GM18511 (cell line): ENCODE data around the gene ADD1.

ENCODE experiments used
- ATAC-seq: cut with Tn5 transposase; IDR thresholded peaks from one replicate; pipeline ENCODE4 v1.9.1; 2021; ENCODE audit warnings: mild to moderate bottlenecking, moderate library complexity; ENCODE audit not compliant: unreplicated experiment

Gene ADD1

DNA sequence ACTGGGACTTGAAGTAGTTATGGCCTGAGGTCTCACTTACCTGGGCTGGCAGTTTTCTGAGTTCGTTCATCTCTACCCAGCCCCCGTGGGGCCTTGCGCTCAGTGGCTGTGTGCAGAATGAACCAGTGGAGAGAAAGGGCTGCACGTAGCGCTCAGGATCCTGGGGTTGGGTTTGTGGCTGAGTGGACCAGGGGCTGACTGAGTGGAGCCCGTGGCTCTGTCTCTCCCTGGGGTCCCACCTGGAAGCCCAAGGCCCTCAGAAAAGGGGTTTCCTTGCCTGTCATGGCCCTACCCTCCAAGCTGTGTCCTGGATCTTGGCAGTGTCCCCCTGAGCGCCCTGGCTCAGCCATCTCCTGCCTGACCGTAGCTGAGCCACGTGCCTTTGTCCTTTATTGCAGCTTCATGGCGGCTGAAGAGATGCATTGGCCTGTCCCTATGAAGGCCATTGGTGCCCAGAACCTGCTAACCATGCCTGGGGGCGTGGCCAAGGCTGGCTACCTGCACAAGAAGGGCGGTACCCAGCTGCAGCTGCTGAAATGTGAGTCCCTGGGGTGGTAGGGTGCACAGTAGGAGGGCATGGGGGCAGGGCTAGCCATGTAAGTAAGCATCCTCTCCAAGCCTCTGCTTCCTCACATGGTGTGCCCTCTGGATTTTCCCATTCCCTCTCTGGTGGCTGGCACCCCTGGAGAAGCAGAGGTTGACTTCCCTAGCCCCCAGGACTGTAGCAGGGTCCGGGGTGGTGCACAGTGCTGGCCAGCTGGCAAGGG, 23.2 kb upstream of the ADD1 start:
- no peak for ATAC-seq

DNA sequence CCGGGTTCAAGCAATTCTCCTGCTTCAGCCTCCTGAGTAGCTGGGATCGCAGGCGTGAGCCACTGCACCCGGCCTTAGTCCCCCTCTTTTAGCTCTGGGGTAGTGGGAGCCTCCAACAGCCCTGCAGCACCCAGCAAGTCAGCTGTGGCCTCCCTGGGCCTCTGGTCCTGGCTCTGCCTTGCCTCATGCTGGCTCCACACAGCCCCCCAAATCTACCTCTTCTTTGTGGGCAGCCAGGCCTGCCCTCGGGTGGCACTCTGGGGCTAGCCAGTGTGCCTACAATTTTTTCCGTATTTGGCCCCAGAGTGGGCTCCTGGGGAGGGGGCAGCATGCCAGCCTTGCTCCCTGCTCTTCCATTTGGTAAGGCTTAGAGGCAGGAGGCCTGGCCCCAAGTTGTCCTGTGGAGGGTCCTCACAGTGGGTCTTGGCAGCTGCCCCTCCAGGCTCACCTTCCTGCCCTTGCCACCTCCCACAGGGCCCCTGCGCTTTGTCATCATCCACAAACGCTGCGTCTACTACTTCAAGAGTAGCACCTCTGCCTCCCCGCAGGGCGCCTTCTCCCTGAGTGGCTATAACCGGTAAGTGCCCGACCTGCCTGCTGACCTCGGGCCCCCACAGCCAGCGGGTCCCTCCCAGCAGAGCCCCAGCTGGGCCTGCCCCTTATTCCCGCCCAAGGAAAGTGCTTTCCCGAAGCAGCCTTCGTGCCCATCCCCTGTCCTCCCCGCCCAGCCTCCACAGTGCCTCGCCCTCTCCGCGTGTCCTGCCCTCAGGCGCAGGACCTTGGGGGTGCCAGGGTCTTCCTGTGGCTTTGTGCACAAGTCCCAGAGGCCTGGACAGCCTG, 21.0 kb upstream of the ADD1 start:
- no peak for ATAC-seq

DNA sequence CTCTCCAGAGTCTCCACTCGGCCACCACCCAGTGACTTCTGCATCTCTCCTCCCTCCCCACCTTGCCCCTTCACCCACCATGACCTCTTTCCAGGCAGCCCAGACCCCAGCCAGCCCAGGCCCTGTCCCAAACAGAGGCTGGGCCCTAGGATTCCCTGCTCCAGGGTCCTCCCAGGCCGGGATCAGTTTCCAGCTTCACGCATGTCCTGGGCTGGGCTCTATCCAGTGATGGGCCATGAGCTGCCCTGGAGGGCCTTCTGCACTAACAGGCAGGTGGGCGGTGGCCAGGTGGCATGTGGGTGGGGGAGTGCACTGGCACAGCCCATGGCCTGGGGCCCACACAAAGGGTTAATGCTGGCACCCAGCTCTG, 20.4 kb upstream of the ADD1 start:
- ATAC-seq = no peak

DNA sequence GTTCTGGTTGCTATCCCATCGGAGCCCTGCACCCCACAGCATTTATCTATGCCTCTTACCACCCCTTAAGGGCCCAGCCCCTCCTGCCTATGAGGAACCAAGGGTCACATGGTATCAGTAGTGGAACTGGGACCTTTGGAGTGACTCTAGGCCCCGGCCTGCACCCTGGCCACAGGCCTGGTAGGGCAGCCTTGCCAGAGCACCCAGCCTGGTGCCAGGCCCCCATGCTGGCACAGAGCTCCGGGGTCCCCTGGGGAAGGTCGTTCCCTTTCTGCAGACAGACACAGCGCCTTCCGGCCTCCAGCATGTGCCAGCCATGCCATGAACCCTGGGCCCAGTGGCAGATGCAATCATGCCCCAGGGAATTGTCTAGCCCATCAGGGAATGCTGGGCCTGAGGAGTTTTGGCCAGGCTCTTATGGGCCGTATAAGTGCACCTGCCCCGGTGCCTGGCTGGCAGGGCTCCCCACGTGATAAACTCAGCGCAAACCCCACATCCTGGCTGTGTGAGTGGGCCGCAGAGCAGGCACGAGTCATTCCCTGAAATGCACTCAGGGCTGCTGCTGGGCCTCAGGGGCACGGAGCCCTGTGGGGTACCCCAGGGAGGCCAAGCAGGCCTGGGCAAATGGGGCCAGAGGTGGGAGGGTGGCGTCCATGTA, 19.8 kb upstream of the ADD1 start:
- ATAC-seq = no peak

DNA sequence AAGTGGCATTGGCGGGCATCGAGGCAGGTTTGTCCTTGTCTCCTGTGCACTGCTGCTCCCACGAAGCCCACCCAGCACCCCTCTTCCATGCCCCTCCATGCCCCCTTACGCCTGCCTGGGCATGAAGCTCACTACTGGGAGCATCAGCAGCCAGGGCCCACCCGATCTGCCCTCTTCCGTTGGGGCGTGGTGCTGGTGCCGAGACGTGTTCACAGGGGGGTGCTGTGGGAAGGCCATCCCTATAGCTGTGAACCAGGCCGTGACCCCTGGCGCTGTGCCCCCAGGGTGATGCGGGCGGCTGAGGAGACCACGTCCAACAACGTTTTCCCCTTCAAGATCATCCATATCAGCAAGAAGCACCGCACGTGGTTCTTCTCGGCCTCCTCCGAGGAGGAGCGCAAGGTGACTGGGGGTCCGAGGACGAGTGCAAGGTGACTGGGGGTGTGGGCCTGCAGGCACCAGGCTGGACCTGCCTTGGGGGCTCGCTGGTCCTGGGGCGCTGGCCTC, 19.3 kb upstream of the ADD1 start:
- no peak for ATAC-seq

DNA sequence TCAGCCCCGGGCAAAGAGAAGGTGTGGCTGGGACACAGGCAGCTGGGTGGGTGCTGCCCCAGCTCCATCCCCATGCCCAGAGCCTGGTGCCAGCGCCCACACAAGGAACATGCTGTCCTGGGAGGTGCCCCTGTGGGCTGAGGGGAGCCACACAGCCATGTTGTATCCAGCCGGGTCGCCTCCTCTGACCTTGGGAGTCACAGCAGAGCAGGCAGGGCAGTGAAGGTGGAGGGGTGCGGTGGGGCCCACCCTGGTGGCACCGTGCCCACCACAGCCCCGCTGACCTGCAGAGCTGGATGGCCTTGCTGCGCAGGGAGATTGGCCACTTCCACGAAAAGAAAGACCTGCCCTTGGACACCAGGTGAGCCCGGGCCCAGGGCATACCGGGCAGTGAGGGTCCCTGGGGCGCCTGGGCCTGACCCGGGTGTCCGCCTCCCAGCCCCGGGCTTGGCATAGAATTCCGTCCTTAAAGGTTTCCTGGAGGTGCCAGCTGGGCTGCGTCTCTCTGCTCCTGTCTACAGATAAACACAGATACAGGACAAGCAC, 18.7 kb upstream of the ADD1 start:
- ATAC-seq = no peak

DNA sequence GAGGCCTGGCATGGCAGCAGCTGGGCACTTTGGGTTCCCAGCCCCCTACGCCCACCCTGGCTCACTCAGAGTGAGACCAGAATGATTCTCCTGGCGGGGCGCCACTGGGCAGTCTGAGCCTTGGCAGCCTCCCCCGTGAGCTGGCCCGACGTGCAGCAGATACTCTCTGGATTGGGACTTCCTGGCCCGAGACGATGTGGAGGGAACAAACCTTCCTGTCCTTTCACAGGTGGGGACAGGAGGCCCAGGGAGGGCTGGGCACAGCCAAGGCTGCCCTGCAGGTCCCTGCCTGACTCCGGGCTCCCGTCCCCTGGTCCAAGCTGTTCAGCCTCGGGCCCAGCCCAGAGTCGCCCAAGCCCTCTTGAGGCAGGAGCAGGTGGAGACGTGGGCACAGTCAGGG, 17.9 kb upstream of the ADD1 start:
- ATAC-seq = no peak

DNA sequence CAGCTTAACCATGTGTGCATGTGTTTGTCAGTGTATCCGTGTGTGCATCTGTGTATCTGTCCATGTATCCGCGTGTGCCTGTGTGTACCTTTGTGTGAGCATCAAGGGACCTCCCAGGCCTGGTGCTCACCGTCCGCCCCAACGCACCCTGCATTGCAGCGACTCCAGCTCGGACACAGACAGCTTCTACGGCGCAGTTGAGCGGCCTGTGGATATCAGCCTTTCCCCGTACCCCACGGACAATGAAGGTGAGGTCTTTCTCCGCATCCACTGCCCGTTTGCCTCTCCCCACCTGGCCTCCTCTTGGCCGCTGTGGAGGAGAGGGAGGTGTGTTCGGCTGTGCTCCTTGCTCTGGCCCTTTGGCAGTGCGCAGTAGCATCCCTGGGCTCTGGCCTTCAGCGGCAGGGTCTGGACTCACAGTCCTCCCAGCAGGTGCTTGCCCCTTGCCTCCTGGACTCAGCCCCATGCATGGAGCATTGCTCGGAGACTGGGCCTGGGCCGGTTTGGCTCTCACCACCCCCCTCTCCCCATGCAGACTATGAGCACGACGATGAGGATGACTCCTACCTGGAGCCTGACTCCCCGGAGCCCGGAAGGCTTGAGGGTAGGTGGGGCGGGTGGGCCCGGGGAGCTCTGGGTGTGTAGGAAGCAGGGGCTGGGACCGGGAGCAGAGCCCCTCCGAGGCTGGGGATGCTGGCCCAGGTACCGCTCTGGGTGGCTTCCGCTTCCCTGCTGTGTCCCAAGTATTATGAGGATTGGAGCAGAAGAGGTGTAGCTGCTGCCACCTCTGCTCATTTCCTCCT, 16.4 kb upstream of the ADD1 start:
- no peak for ATAC-seq

DNA sequence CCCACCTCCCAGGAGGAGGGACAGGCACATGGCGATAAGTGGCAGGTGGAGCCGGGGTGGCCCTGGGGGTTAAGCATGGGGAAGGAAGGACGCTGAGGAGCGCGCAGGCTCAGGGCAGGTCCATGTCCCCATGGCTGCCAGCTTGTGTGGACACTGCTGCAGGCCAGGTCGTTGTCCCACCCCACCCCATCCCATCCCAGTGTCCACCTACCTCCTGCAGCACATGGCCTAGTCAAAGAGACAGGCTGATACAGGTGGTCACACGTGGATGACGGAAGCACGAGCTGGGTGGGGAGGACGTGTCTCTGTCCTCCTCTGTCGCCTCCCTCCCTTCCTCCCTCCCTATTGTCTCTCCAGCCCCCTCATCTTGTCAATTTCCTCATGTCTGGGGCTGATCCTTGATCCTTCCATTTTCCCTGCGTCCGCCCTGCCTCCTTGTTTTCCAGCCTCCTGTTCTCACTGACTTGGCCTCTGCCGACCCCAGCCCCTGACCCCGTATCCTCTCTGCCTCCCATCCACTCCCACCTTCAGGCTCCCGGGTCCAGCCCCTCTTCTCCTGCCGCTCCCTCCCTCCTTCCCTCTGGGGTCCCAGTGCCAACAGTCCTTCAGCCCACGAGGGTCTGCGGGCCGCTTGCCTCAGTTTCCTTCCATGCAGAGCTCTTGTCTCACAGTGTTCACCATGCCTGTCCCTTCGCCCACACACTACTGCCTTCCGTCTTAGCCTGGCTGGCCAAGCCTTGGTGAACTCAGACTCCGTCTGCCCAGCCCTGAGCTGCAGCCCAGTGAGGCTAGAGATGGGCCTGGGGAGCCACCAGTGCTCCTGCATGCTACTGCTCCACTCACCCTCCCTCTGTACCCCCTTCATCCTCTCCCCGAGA, 15.5 kb upstream of the ADD1 start:
- ATAC-seq = no peak

DNA sequence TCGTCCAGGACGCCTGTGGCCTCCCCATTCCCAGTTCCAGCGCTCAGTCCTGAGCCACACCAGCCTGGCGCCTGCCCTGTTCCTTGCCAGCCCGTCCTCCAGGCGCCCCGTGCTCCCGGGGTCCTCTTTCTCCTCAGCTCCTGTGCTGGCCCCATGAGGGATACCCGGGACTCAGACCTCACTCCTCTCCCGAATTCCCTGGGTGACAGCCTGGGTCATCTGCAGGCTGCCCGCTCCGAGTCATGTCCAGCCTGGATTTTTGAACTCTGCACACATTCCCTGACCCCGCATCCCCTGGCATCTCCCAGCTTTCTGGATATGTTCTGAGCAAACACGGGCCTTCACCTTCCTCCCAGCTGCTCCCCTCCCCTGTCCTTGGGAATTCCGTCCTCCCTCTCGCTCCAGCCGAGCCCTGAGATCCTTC, 14.9 kb upstream of the ADD1 start:
- ATAC-seq = no peak

DNA sequence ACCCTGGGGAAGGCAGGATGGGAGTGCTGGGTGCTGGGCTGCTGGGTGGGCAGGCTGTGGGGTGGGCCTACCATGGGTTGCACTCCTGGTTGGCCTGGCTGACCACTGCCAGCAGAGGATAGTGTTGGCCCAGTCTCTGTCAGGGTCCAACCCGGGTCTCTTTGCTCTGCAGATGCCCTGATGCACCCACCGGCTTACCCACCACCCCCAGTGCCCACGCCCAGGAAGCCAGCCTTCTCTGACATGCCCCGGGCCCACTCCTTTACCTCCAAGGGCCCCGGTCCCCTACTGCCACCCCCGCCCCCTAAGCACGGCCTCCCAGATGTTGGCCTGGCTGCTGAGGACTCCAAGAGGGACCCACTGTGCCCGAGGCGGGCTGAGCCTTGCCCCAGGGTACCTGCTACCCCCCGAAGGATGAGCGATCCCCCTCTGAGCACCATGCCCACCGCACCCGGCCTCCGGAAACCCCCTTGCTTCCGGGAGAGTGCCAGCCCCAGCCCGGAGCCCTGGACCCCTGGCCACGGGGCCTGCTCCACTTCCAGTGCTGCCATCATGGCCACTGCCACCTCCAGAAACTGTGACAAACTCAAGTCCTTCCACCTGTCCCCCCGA, 14.2 kb upstream of the ADD1 start:
- no peak for ATAC-seq

DNA sequence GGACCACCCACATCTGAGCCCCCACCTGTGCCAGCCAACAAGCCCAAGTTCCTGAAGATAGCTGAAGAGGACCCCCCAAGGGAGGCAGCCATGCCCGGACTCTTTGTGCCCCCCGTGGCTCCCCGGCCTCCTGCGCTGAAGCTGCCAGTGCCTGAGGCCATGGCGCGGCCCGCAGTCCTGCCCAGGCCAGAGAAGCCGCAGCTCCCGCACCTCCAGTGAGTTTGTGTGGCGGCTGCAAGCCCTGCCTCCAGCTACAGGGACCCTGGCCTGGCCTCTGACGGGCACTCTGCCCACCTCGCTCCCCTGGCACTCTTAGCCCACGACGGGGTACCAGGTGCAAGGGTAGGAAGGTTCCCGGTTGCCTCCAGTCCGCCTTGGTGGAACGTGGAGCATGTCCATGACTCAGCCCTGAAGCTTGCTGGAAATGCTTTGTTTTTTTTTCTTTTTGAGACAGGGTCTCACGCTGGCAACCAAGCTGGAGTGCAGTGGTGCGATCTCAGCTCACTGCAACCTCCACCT, 13.7 kb upstream of the ADD1 start:
- ATAC-seq = no peak

DNA sequence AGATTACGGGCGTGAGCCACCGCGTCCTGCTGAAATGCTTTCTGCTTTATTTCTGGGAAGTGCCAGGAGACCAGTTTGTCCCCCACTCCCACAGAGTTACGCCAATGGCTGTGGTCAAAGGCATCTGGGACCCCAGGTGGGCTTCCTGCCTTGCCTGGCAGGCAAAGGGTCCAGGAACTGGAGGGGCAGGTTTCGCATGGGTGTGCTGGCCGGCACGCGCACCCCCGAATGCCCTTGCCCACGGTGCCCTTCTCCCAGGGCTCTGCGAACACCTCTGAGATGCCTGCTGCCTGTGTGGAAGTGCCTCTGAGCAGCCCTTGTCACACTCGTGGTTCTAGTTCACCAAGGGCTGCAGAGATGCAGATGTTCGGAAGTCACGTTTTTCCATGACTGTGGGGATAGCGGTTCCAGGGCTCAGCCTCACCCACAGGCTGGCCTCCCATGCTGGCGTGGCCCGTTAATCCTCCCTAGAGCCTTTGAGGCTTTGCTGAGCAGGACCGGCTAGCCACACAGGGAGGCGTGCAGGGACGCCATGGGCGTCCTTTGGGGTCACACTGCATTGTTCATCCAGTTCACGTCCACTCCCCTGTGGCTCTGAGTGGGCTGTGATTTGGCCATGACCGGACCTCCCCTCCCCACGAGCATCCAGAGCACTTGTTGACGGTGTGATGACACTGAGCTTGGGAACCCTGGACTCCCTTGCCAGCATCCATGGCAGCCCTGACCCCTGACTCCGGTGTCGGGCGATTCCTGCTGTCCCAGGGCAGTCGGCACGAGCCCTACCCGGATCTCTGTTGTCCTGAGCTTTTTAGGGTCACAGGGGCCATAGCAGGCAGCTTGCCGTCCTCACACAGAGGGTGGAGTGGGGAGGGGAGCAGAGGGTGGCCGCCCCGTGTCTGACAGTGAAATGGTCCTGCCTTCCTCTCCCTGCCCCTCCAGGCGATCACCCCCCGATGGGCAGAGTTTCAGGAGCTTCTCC, 12.7 kb upstream of the ADD1 start:
- ATAC-seq = no peak

DNA sequence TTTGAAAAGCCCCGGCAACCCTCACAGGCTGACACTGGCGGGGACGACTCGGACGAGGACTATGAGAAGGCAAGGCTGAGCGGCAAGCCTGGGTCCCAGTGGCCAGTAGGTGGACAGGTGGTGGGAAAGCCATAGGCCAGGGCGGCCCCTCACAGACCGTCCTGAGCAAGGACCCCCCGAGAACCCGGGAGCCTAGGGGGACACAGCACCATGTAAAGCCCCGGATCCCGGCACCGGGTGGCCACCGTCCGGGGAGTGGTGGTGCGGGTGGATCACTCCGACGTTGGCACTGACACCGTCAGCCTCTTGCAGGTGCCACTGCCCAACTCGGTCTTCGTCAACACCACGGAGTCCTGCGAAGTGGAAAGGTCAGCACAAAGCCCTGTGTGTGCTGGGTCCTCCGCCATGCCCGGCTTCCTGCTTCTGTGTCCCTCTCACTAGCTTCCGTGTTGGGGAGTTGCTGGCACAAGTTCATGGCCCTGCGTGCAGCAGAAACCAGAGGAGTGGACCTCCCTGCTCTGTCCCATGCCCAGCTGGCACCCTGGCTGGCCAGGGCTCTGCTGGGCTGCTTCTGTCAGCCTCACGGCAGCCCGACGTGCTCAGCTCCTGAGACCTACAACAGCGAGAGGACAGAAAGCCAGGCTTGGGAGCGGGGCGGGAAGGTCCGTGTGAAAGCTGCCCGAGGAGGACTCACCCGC, 11.9 kb upstream of the ADD1 start:
- no peak for ATAC-seq

DNA sequence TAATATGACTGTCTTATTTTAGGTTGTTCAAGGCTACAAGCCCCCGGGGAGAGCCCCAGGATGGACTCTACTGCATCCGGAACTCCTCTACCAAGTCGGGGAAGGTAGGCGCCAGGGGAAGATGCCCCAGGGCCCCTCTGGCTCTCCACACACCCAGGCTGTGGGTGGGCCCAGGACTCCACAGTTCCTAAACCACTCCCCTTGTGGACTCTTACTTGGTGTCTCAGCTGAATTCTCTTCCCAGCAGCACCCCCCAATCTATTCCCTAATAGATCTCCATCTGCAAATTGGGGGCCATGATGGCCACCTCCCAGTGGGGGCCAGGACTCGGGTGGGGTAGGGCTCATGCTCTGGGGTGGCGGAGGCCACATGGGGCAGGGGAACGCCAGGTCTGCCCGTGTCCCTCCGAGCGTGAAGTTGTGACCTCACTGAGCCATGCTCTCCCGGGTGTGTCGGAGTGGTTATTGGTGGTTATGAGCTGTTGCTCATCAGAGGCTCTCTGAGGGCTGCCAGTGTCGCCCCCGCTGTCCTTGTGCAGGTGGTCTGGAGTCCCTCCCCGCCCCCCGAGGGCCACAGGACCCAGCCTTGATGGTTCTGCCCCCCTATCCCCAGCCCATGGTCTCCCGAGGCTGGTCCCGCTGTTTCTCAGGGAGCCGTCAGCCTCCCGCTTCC, 11.2 kb upstream of the ADD1 start:
- ATAC-seq = peak; percentile 89

DNA sequence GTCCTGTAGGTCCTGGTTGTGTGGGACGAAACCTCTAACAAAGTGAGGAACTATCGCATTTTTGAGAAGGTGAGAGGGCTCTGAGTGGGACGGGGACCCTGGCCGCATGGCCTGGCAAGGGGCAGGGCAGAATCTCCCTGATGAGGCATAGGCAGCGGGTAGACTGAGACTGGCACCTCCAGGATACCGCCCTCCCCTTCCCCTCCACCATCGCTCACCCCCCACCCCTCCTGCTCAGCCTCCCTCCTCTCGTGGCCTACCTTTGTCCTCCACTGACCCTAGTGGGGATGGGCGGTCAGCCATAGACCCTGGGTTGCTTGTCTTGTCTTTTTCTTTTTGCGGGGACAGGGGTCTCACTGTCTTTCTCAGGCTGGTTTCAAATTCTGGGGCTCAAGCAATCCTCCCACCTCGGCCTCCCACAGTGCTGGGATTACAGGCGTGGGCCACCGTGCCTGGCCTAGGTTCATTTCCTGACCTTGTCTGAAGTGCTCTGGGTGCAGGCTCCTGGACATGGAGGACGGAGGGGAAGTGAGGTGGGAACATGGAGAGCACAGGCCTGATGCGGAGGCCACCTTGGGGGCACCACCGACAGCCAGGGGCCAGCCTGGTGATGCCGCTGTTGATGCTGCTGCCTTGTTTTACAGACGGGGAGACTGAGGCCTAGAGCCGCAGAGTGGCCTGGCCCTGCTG, 10.5 kb upstream of the ADD1 start:
- ATAC-seq = no peak
